Mononuclear cell (primary cell): ENCODE measurements around the gene PKNOX1. TPM values are rescaled to one million over a fixed set of nuclear protein-coding genes. Genes with fewer than 3 reads are reported as not detected.
"Not testable (repeated sequence)": the region's sequence is repeated elsewhere in the genome, so short reads cannot be mapped to it uniquely, and the experiment has no call there.

ENCODE experiments used
- H3K27me3 ChIP-seq: 2 replicates; pipeline ENCODE4 v1.6.0; 2011; ENCODE audit warnings: low read length, control low read depth; ENCODE audit not compliant: insufficient read depth
- H3K4me1 ChIP-seq: 2 replicates; pipeline ENCODE4 v1.5.1; 2011; ENCODE audit warnings: mild to moderate bottlenecking, low read length, control low read depth; ENCODE audit not compliant: insufficient read depth
- H3K4me3 ChIP-seq: 2 replicates; pipeline ENCODE4 v1.5.1; 2011; ENCODE audit warnings: mild to moderate bottlenecking, low read length, moderate library complexity
- H3K9me3 ChIP-seq: 2 replicates; pipeline ENCODE4 v1.5.1; 2011; ENCODE audit warnings: low read depth, mild to moderate bottlenecking, control low read depth, low read length
- total RNA-seq: library from RNA; depleted of rRNA; stranded (reverse); fragments of >200 nt; gene quantifications from one replicate; pipeline ENCODE4 v1.2.3, GENCODE V29; 2012

PKNOX1 gene
- total RNA-seq, 1 donor: 4.8 TPM

DNA sequence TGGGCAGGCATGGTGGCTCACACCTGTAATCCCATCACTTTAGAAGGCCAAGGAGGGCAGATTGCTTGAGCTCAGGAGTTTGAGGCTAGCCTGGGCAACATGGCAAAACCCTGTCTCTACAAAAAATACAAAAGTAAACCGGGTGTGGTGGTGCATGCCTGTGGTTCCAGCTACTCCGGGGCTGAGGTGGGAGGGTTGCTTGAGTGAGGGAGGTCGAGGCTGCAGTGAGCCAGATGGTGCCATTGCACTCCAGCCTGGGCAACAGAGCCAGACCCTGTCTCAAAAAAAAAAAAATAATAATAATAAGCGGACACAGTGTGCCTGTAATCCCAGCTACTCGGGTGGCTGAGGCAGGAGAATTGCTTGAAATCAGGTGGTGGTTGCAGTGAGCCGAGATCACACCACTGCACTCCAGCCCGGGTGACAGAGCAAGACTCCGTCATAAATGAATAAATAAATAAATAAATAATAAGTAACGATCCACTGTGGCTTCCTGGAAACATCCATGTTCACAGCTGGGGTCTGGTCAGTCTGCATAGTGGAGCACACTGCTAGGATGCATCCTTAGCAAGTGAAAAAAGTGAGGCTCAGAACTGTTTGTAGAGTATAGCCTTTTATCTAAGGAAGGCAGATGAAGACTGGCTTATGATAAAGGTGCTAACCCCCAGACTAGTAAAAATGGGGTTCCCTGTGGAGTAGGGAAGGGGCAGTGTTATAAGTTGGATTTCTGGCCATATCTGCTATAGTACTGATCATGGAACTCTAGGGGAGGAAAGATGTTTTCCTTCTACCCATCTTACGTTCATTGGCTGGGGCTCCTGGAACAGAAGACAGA lies 15.7 kb downstream of the PKNOX1 start:
- Histone ChIP-seq H3K27me3 (no peaks in the 10 kb centered on the region), H3K9me3 (no peaks in the 10 kb centered on the region)

DNA sequence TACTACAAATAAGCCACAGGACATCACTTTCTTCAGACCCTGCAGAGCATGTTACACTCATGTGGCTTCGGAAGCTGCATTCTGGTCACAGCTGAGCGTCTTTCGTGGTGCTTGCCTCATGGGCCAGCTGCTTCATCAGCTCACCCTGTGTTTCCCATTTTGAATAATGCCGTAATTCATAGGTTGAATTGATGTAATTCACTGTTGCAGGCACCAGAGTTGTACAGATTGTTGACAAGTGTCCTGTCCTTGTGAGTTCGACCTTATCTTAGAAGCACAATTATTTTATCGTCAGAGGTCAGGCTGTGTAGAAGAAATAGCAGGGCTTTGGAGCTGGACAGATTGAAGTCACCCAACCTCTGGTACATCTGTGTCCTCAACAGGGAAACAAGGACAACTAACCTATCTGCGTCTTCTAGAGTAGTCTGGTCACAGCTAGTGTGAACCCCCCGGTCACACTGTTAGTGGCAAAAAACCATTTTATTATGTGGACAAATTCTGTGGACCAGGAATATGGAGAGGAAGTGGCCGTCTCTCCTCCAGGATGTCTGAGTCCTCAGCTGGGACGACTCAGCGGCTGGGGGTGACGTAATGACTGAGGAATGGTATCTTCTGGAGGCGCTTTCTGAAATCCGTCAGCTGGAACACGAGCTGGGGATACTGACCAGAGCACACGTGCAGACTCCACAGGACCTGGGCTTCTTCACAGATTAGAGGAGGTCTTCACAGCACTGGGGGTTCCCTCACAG lies 17.8 kb downstream of the PKNOX1 start:
- H3K4me3 ChIP-seq: no peak overlapping the region
- no peaks in the 10 kb centered on the region for H3K9me3 ChIP-seq
- no peaks in the 10 kb centered on the region for H3K4me1 ChIP-seq
- no peaks in the 10 kb centered on the region for H3K27me3 ChIP-seq

More for the DNA sequence above, 15.7 kb downstream of the PKNOX1 start:
- no peaks in the 10 kb centered on the region for H3K4me1 ChIP-seq
- no peak overlapping the region for H3K4me3 ChIP-seq

GRCh38 chr21:42993051-42993712 lies 18.8 kb downstream of the PKNOX1 start:
- no peaks in the 10 kb centered on the region for H3K4me1 ChIP-seq
- no peaks in the 10 kb centered on the region for H3K27me3 ChIP-seq
- no peak overlapping the region for H3K4me3 ChIP-seq
- no peaks in the 10 kb centered on the region for H3K9me3 ChIP-seq

DNA sequence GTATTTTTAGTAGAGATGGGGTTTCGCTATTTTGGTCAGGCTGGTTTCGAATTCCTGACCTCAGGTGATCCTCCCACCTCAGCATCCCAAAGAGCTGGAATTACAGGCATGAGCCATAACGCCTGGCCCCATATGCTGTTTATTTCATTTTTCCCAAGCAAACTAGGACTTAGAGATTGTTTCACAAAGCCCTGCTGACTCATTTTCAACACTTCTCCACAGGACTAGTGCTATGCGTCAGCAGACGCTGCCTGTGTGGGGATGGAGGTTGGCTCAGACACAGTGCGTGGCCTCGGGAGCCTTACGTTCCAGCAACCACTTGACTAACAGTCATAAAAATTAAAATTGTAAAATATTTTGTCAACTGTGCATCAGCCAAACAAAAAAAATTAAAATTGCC lies 22.7 kb downstream of the PKNOX1 start:
- Histone ChIP-seq H3K27me3 (no peaks in the 10 kb centered on the region), H3K4me3 (no peak overlapping the region), H3K4me1 (no peaks in the 10 kb centered on the region), H3K9me3 (no peaks in the 10 kb centered on the region)

GRCh38 chr21:42997983-42998382 lies 23.6 kb downstream of the PKNOX1 start:
- H3K27me3 ChIP-seq, H3K4me3 ChIP-seq, H3K9me3 ChIP-seq, H3K4me1 ChIP-seq: not testable (repeated sequence)

DNA sequence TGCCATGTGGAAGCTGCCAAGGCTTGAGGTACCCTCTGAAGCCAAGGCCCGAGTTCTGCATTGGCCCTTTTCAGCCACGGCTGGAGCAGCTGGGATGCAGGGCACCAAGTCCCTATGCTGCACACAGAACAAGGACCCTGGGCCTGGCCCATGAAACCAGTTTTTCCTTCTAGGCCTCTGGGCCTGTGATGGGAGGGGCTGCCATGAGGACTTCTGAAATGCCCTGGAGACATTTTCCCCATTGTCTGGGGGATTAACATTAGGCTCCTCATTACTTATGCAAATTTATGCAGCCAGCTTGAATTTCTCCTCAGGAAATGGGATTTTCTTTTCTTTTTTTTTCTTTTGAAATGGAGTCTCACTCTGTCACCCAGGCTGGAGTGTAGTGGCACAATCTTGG lies 24.8 kb downstream of the PKNOX1 start:
- H3K27me3 ChIP-seq, H3K4me3 ChIP-seq, H3K4me1 ChIP-seq, H3K9me3 ChIP-seq: not testable (repeated sequence)

GRCh38 chr21:43000041-43000440 lies 25.7 kb downstream of the PKNOX1 start:
- not testable (repeated sequence) for H3K9me3 ChIP-seq, H3K27me3 ChIP-seq, H3K4me1 ChIP-seq, H3K4me3 ChIP-seq

DNA sequence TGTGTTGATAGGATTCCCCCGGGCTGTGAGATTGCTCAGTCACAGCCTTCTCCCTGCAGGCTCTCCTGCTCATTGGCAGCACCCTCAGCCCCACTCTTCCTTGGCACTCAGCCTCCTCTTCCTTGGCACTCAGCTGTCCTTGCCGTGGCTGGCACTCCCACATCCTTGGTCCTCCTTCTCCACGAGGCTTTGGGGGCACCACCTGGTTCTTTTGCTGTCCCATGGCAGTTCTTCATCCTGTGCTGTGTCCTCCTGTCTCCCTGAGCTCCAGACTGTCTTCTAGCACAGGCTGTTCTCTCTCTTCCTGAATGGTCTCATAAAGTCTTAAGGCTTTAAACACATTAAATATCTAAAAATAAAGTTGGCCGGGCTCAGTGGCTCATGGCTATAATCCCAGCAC lies 27.0 kb downstream of the PKNOX1 start:
- H3K4me1 ChIP-seq: no peaks in the 10 kb centered on the region
- H3K9me3 ChIP-seq: no peaks in the 10 kb centered on the region
- H3K4me3 ChIP-seq: no peak overlapping the region
- no peaks in the 10 kb centered on the region for H3K27me3 ChIP-seq

- Histone ChIP-seq H3K4me3 (no peak overlapping the region), H3K27me3 (no peaks in the 10 kb centered on the region), H3K4me1 (no peaks in the 10 kb centered on the region), H3K9me3 (no peaks in the 10 kb centered on the region)
These were observed 30.6 kb downstream of the PKNOX1 start for GRCh38 chr21:43004926-43005325.

- Histone ChIP-seq H3K27me3 (no peaks in the 10 kb centered on the region), H3K4me1 (no peaks in the 10 kb centered on the region), H3K4me3 (no peak overlapping the region), H3K9me3 (no peaks in the 10 kb centered on the region)
These were observed 31.3 kb downstream of the PKNOX1 start for GRCh38 chr21:43005635-43006034.

DNA sequence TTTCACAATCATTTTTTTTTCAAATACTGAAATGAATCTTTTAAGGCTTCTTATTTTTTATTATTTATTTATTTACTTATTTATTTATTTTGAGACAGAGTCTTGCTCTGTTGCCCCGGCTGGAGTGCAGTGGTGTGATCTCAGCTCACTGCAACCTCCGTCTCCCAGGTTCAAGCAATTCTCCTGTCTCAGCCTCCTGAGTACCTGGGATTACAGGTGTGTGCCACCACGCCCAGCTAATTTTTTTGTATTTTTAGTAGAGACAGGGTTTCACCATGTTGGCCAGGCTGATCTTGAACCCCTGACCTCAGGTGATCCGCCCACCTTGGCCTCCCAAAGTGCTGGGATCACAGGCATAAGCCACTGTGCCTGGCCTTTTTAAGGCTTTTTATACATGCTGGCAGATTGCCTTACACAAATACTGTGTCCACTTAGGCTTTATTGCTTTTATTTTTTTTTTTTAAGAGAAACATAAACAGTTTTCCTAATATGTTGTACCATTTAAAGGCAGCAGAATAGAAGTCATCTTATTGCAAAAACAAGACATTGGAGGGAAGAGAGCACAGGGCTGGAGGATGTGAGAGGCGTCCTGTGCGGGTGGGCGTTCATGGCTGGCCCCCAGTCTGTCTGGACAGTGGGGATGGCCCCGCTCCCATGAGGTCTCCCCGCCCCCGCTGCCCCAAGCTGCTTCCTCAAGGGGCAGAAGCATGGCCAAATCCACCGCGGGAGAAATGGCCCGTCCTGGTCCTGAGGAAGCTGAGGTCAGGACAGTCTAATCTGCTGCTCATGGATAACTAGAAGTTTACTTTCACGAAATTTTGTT lies 31.9 kb downstream of the PKNOX1 start:
- H3K4me1 ChIP-seq, H3K4me3 ChIP-seq, H3K9me3 ChIP-seq, H3K27me3 ChIP-seq: not testable (repeated sequence)

- Histone ChIP-seq H3K4me1 (no peaks in the 10 kb centered on the region), H3K27me3 (no peaks in the 10 kb centered on the region), H3K9me3 (no peaks in the 10 kb centered on the region), H3K4me3 (no peak overlapping the region)
These were observed 32.5 kb downstream of the PKNOX1 start for GRCh38 chr21:43006874-43007208.

DNA sequence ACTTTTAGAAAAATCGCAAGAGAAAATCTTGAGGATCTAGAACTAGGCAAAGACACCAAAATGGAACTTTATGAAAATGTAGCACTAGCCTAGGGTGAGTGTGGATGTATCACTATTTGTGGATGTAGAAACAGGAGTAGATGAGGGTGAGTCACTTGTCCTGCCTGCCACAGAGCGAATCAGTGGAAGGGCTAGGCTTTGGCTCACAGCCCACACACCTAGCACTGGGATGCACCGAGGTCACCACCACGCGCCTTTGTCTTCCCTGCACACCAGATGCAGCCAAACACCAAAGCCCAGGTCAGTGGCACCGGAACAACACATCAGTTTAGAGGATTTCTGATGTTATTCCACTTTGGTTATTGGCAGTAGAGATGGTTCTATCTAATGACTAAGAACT lies 38.2 kb downstream of the PKNOX1 start:
- Histone ChIP-seq H3K9me3 (no peaks in the 10 kb centered on the region), H3K4me3 (no peak overlapping the region), H3K4me1 (peaks cover 7% of the 10 kb centered on the region), H3K27me3 (no peaks in the 10 kb centered on the region)

DNA sequence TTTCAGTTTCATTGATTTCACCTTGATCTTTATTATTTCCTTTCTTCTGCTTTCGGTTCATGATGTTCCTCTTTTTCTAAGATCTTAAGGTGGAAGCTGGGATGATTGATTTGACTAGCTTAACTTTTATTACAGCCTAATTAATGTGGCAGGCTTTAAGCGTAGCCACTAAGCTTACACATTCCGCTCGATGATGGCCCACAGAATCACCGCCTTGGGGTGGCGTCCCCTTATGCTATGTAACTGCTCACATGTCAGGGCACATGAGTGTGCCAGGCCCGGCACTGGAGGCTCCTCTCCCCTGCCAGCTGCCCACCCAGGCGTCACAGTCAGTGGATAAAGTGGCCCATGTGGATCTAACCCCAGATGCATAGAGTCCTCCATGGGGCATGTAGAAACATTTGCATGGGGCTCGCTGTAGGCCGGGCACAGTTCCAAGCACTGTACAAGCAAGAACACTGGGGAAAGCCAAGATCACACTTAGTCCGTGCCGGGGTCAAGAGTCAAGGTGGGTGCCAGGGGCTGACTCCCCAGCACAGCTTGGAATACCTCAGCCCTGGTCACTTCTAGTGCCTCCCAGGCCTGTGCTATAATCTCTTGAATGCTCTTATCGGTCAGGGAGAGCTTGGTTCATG lies 41.7 kb downstream of the PKNOX1 start:
- no peak overlapping the region for H3K4me3 ChIP-seq
- H3K27me3 ChIP-seq: no peaks in the 10 kb centered on the region
- H3K9me3 ChIP-seq: no peaks in the 10 kb centered on the region
- peaks cover 7% of the 10 kb centered on the region for H3K4me1 ChIP-seq
